ENCODE data around the gene MAST4.

Gene MAST4

GRCh38 chr5:67152400-67152799 lies 556.2 kb downstream of the MAST4 start:
- H3K9me3 Mint-ChIP-seq, result no peaks in the 10 kb centered on the region
- no peak overlapping the region for H3K27ac Mint-ChIP-seq
- peaks cover 48% of the 10 kb centered on the region for H3K36me3 Mint-ChIP-seq (ENCODE audit: low read depth)
- no peaks in the 10 kb centered on the region for H3K27me3 Mint-ChIP-seq (ENCODE audit: low read depth)
- no peak overlapping the region for H3K4me3 Mint-ChIP-seq
- H3K4me1 Mint-ChIP-seq, result peaks cover 14% of the 10 kb centered on the region
- TF ChIP-seq CTCF (IDR thresholded peaks at IDR 0.05; ENCODE audit: unreplicated experiment in 3 of 3), result no peak

- Mint-ChIP-seq H3K4me1 (peaks cover 14% of the 10 kb centered on the region), H3K9me3 (no peaks in the 10 kb centered on the region), H3K27me3 (ENCODE audit: low read depth) (no peaks in the 10 kb centered on the region), H3K4me3 (no peak overlapping the region), H3K36me3 (ENCODE audit: low read depth) (peaks cover 41% of the 10 kb centered on the region), H3K27ac (no peak overlapping the region)
- no peak for TF ChIP-seq CTCF (IDR thresholded peaks at IDR 0.05; ENCODE audit: unreplicated experiment in 3 of 3)
Measured at GRCh38 chr5:67153292-67153691, 557.1 kb downstream of the MAST4 start.

- H3K9me3 Mint-ChIP-seq, result no peaks in the 10 kb centered on the region
- no peak for TF ChIP-seq CTCF (IDR thresholded peaks at IDR 0.05; ENCODE audit: unreplicated experiment in 3 of 3)
Measured at GRCh38 chr5:67154556-67155206, 558.5 kb downstream of the MAST4 start.

GRCh38 chr5:67156976-67157583 lies 560.9 kb downstream of the MAST4 start:
- no peak overlapping the region for H3K4me3 Mint-ChIP-seq
- H3K36me3 Mint-ChIP-seq (ENCODE audit: low read depth), result peaks cover 23% of the 10 kb centered on the region
- H3K4me1 Mint-ChIP-seq, result peaks cover 7% of the 10 kb centered on the region
- no peaks in the 10 kb centered on the region for H3K9me3 Mint-ChIP-seq
- TF ChIP-seq CTCF (IDR thresholded peaks at IDR 0.05; ENCODE audit: unreplicated experiment in 3 of 3), result peak; percentile 78 to 92 (median 83)
- H3K27me3 Mint-ChIP-seq (ENCODE audit: low read depth), result no peaks in the 10 kb centered on the region
- H3K27ac Mint-ChIP-seq, result peak overlapping the region in 1 of 3 experiments; percentile 7

More at GRCh38 chr5:67154556-67155206, 558.5 kb downstream of the MAST4 start:
- Mint-ChIP-seq H3K4me3 (no peak overlapping the region), H3K27ac (no peak overlapping the region), H3K27me3 (ENCODE audit: low read depth) (no peaks in the 10 kb centered on the region), H3K36me3 (ENCODE audit: low read depth) (peaks cover 37% of the 10 kb centered on the region), H3K4me1 (peaks cover 3% of the 10 kb centered on the region)

DNA sequence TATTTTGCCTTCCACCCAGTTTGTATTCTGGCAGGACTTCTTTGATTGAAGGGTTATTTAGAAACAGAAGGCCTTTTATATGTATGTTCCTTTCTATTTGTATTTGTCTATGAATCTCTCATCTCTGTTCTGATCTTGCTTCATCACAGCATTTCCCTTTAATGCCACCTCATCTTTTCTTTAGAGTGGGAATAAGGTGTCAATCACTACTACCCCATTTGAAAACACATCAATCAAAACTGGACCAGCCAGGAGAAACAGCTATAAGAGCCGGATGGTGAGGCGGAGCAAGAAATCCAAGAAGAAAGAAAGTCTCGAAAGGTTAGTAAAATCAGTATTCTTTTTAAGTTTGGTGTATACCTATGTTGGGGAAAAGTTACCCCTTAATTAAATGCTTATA lies 564.1 kb downstream of the MAST4 start:
- H3K4me1 Mint-ChIP-seq, result peaks cover 12% of the 10 kb centered on the region
- H3K27ac Mint-ChIP-seq, result no peak overlapping the region
- H3K27me3 Mint-ChIP-seq (ENCODE audit: low read depth), result no peaks in the 10 kb centered on the region
- H3K36me3 Mint-ChIP-seq (ENCODE audit: low read depth), result peaks cover 32% of the 10 kb centered on the region
- no peak for TF ChIP-seq CTCF (IDR thresholded peaks at IDR 0.05; ENCODE audit: unreplicated experiment in 3 of 3)
- no peak overlapping the region for H3K4me3 Mint-ChIP-seq
- H3K9me3 Mint-ChIP-seq, result no peaks in the 10 kb centered on the region

- no peak for TF ChIP-seq CTCF (IDR thresholded peaks at IDR 0.05; ENCODE audit: unreplicated experiment in 3 of 3)
- H3K27ac Mint-ChIP-seq, result peak overlapping the region in 1 of 3 experiments; percentile 55
- H3K9me3 Mint-ChIP-seq, result no peaks in the 10 kb centered on the region
- H3K4me3 Mint-ChIP-seq, result no peak overlapping the region
- H3K27me3 Mint-ChIP-seq (ENCODE audit: low read depth), result no peaks in the 10 kb centered on the region
- peaks cover 12% of the 10 kb centered on the region for H3K4me1 Mint-ChIP-seq
- H3K36me3 Mint-ChIP-seq (ENCODE audit: low read depth), result peaks cover 33% of the 10 kb centered on the region
Measured at GRCh38 chr5:67160985-67161384, 564.8 kb downstream of the MAST4 start.

All from nephron (organoid).